Spleen (tissue), 11 donors: ENCODE measurements around the gene TAS2R10. TPM values are rescaled to one million over a fixed set of nuclear protein-coding genes. Genes with fewer than 3 reads are reported as not detected.

Source experiments
- DNase-seq: peaks from one replicate; pipeline ENCODE4 v3.0.0-alpha.2; 2020
- H3K27ac ChIP-seq, 8 donors: fragments of 200-600 bp; sonication (generic) in 7 of 8; 1 replicate in 4 of 8; 2 replicates in 4 of 8; pipeline versions ENCODE4 v1.5.0 to v1.8.0; 2016 to 2021; ENCODE audit warnings: inconsistent platforms in 4 of 8, mild to moderate bottlenecking in 4 of 8, moderate library complexity in 1 of 8
- H3K27me3 ChIP-seq, 7 donors: fragments of 200-600 bp; sonication (generic) in 6 of 7; replicated peaks in 1 of 7; 1 replicate in 4 of 7; 2 replicates in 3 of 7; pipeline versions ENCODE4 v1.5.0 to v1.8.0; 2016 to 2021; ENCODE audit warnings: inconsistent platforms in 3 of 7, mild to moderate bottlenecking in 1 of 7
- H3K36me3 ChIP-seq, 6 donors: fragments of 200-600 bp; sonication (generic) in 5 of 6; 1 replicate in 4 of 6; 2 replicates in 2 of 6; pipeline versions ENCODE4 v1.5.0 to v1.8.0; 2016 to 2021; ENCODE audit warnings: inconsistent platforms in 2 of 6
- H3K4me1 ChIP-seq, 6 donors: fragments of 200-600 bp; sonication (generic) in 5 of 6; 1 replicate in 3 of 6; 2 replicates in 3 of 6; pipeline versions ENCODE4 v1.5.0 to v1.8.0; 2016 to 2021; ENCODE audit warnings: inconsistent platforms in 3 of 6
- H3K4me3 ChIP-seq, 8 donors: fragments of 200-600 bp; sonication (generic) in 7 of 8; 1 replicate in 4 of 8; 2 replicates in 4 of 8; pipeline versions ENCODE4 v1.5.0 to v1.8.0; 2016 to 2021; ENCODE audit warnings: inconsistent platforms in 4 of 8, mild to moderate bottlenecking in 4 of 8, moderate library complexity in 2 of 8
- H3K9me3 ChIP-seq, 8 donors: fragments of 200-600 bp; sonication (generic) in 7 of 8; 1 replicate in 4 of 8; 2 replicates in 4 of 8; pipeline versions ENCODE4 v1.5.0 to v1.8.0; 2016 to 2021; ENCODE audit warnings: inconsistent platforms in 4 of 8
- CTCF ChIP-seq, 11 experiments: fragments of 200-600 bp in 7 of 11; fragments of 450-650 bp in 4 of 11; sonication (generic) in 4 of 11; IDR thresholded peaks in 8 of 11; conservative IDR thresholded peaks in 3 of 11; 1 replicate in 7 of 11; 2 replicates in 4 of 11; pipeline versions ENCODE4 v1.4.0 to v1.8.0; 2016 to 2021; ENCODE audit warnings: antibody characterized with exemption in 11 of 11, inconsistent platforms in 4 of 11, mild to moderate bottlenecking in 1 of 11
- POLR2A ChIP-seq, 3 donors: fragments of 450-650 bp; IDR thresholded peaks; one replicate each; pipeline ENCODE4 v1.5.1; 2017; ENCODE audit warnings: antibody characterized with exemption in 3 of 3, mild to moderate bottlenecking in 1 of 3
- POLR2AphosphoS5 ChIP-seq, 3 donors: sonication (generic); formaldehyde crosslinking; IDR thresholded peaks; one replicate each; pipeline ENCODE4 v1.5.1; 2017; ENCODE audit warnings: antibody characterized with exemption in 3 of 3
- WGBS, 5 donors: extraction: QIAGEN DNeasy Blood & Tissue Kit in 3 of 5; methylation state at CpG; one replicate each; pipeline versions ENCODE4 v1.1.5 to v1.1.7; 2013 to 2018; 5-methylcytosine and 5-hydroxymethylcytosine counted together
- intact Hi-C: fragments of 100-400 bp; cut with DNase I; formaldehyde crosslinking; loops from one replicate; pipeline ENCODE4 v1.15.0; 2023; ENCODE audit warnings: low total_unique reads
- polyA plus RNA-seq, 3 donors: library from polyadenylated mRNA; stranded (reverse); fragments of 200-250 nt; gene quantifications; one replicate each; pipeline ENCODE4 v1.2.1, GENCODE V29; 2013
- small RNA-seq, 4 donors: library from RNA; depleted of rRNA; stranded (forward); fragments of <200 nt; gene quantifications; one replicate each; pipeline ENCODE3, GENCODE V24; 2016
- total RNA-seq, 7 donors: library from RNA; depleted of rRNA in 3 of 7; stranded (reverse); fragments of >200 nt in 3 of 7; fragmentation: NEBNext Ultra II Directional in 4 of 7; extraction: Animal tissue kit (Norgen Biotek cat#: 25700) in 4 of 7; gene quantifications; one replicate each; pipeline versions ENCODE4 v1.1.0 to v1.2.1, GENCODE V29; 2016 to 2021
- donor health status: healthy with polysubstance abuse.
- donor health status: DM: no; HTN: no; CAD: no; lungs with moderate emphysema.
- donor health status: DM: no; HTN: no; CAD: no.
- donor health status: Bipolar disorder and iron deficiency.
- donor health status: healthy.
- donor health status: DM: no; HTN: no; CAD: no.
- donor health status: DM: yes; HTN: yes; CAD: no.

Gene TAS2R10
- total and polyA plus RNA-seq, 10 donors = 0.11 to 3.9 (median 1.5) TPM; not detected in 1

- H3K27me3 ChIP-seq = no peaks in the 10 kb centered on the region
- no peaks in the 10 kb centered on the region for H3K9me3 ChIP-seq
- no peak overlapping the region for H3K27ac ChIP-seq
- no peak for DNase-seq
- no peaks in the 10 kb centered on the region for H3K4me1 ChIP-seq
- H3K36me3 ChIP-seq = no peaks in the 10 kb centered on the region
- TF ChIP-seq POLR2AphosphoS5 (IDR thresholded peaks at IDR 0.05) (no peak), CTCF (IDR thresholded peaks at IDR 0.05 in 8 of 11, conservative IDR thresholded peaks at IDR 0.05 in 3 of 11) (no peak), POLR2A (IDR thresholded peaks at IDR 0.05) (no peak)
- no peak overlapping the region for H3K4me3 ChIP-seq
- WGBS, 5 donors = 75 to 86% (median 83%) methylated on average over 5 of the region's 5 CpGs
- intact Hi-C loops = no loop called here
Observed at GRCh38 chr12:10783252-10783651, 42.9 kb downstream of the TAS2R10 start.

- H3K4me1 ChIP-seq = no peaks in the 10 kb centered on the region
- WGBS, 5 donors = 79 to 94% (median 89%) methylated on average over 2 of the region's 2 CpGs
- H3K36me3 ChIP-seq = no peaks in the 10 kb centered on the region
- TF ChIP-seq CTCF (IDR thresholded peaks at IDR 0.05 in 8 of 11, conservative IDR thresholded peaks at IDR 0.05 in 3 of 11) (no peak), POLR2A (IDR thresholded peaks at IDR 0.05) (no peak), POLR2AphosphoS5 (IDR thresholded peaks at IDR 0.05) (no peak)
- H3K27ac ChIP-seq = no peak overlapping the region
- no peak overlapping the region for H3K4me3 ChIP-seq
- no peaks in the 10 kb centered on the region for H3K9me3 ChIP-seq
- intact Hi-C loops = no loop called here
- peaks cover 0 to 5% (median 0%) of the 10 kb centered on the region in 7 donors for H3K27me3 ChIP-seq
- DNase-seq = no peak
Observed at GRCh38 chr12:10779103-10779502, 47.1 kb downstream of the TAS2R10 start.

Small RNA genes lying within 50 kb of the gene (small RNA-seq; reads per million reads assigned to genes)
- gene PRR4 = 0 reads per million in 4 donors

Other genes starting within 250 kb of the TAS2R10 start
- gene MAGOHB, start 212.7 kb downstream of the TAS2R10 start, total RNA-seq = 10 to 100 TPM; 12.6 to 24.7 (median 19.5) TPM
- gene MAGOHB, start 212.7 kb downstream of the TAS2R10 start, polyA plus RNA-seq = 10 to 100 TPM; 16.7 to 27.1 (median 22.7) TPM
- 1 to 10 TPM in 4 of 7 donors, under 1 TPM in 3; 0.49 to 2.4 (median 1.2) TPM for gene STYK1, start 152.3 kb downstream of the TAS2R10 start, total RNA-seq
- gene STYK1, start 152.3 kb downstream of the TAS2R10 start, polyA plus RNA-seq = under 1 TPM; 0.17 to 0.26 (median 0.26) TPM
- gene YBX3, start 103.0 kb downstream of the TAS2R10 start, total RNA-seq = 100 to 1,000 TPM; 166 to 250 (median 180) TPM
- 100 to 1,000 TPM in 1 of 3 donors, 10 to 100 TPM in 2; 87.0 to 155 (median 90.7) TPM for gene YBX3, start 103.0 kb downstream of the TAS2R10 start, polyA plus RNA-seq
- not detected for gene TAS2R7, start 23.7 kb downstream of the TAS2R10 start, total RNA-seq
- gene TAS2R7, start 23.7 kb downstream of the TAS2R10 start, polyA plus RNA-seq = not detected
- gene TAS2R8, start 19.1 kb downstream of the TAS2R10 start, total RNA-seq = not detected
- under 1 TPM in 1 of 3 donors, not detected in 2; 0.06 TPM for gene TAS2R8, start 19.1 kb downstream of the TAS2R10 start, polyA plus RNA-seq
- 1 to 10 TPM in 1 of 7 donors, under 1 TPM in 1, not detected in 5; 0.72 to 2.1 TPM for gene TAS2R9, start 16.2 kb downstream of the TAS2R10 start, total RNA-seq
- gene TAS2R9, start 16.2 kb downstream of the TAS2R10 start, polyA plus RNA-seq = not detected
- 10 to 100 TPM in 1 of 7 donors, 1 to 10 TPM in 6; 1.2 to 12.0 (median 3.9) TPM for gene PRR4, start 23.1 kb upstream of the TAS2R10 start, total RNA-seq
- 1 to 10 TPM; 3.0 to 4.7 (median 3.6) TPM for gene PRR4, start 23.1 kb upstream of the TAS2R10 start, polyA plus RNA-seq
- gene PRH1, start 57.9 kb upstream of the TAS2R10 start, total RNA-seq = 10 to 100 TPM; 16.9 to 63.1 (median 37.0) TPM
- gene PRH1, start 57.9 kb upstream of the TAS2R10 start, polyA plus RNA-seq = 1 to 10 TPM; 1.5 to 3.7 (median 2.7) TPM
- gene TAS2R13, start 83.2 kb upstream of the TAS2R10 start, total RNA-seq = 1 to 10 TPM; 2.1 to 8.7 (median 4.3) TPM
- under 1 TPM in 1 of 3 donors, not detected in 2; 0.06 TPM for gene TAS2R13, start 83.2 kb upstream of the TAS2R10 start, polyA plus RNA-seq
- gene PRH2, start 102.9 kb upstream of the TAS2R10 start, total RNA-seq = not detected
- under 1 TPM in 2 of 3 donors, not detected in 1; 0.14 to 0.32 TPM for gene PRH2, start 102.9 kb upstream of the TAS2R10 start, polyA plus RNA-seq
- 10 to 100 TPM in 1 of 7 donors, 1 to 10 TPM in 6; 2.5 to 10.3 (median 5.9) TPM for gene TAS2R14, start 112.9 kb upstream of the TAS2R10 start, total RNA-seq
- 1 to 10 TPM; 1.6 to 2.5 (median 1.6) TPM for gene TAS2R14, start 112.9 kb upstream of the TAS2R10 start, polyA plus RNA-seq
- 1 to 10 TPM; 2.2 to 7.1 (median 4.4) TPM for gene TAS2R50, start 160.6 kb upstream of the TAS2R10 start, total RNA-seq
- gene TAS2R50, start 160.6 kb upstream of the TAS2R10 start, polyA plus RNA-seq = under 1 TPM in 1 of 3 donors, not detected in 2; 0.10 TPM
- 1 to 10 TPM; 2.1 to 9.8 (median 5.8) TPM for gene TAS2R20, start 171.9 kb upstream of the TAS2R10 start, total RNA-seq
- under 1 TPM; 0.24 to 0.32 (median 0.27) TPM for gene TAS2R20, start 171.9 kb upstream of the TAS2R10 start, polyA plus RNA-seq
- 10 to 100 TPM in 2 of 7 donors, 1 to 10 TPM in 5; 4.1 to 13.8 (median 9.1) TPM for gene TAS2R19, start 196.3 kb upstream of the TAS2R10 start, total RNA-seq
- under 1 TPM in 2 of 3 donors, not detected in 1; 0.38 to 0.53 TPM for gene TAS2R19, start 196.3 kb upstream of the TAS2R10 start, polyA plus RNA-seq
- 10 to 100 TPM in 3 of 7 donors, 1 to 10 TPM in 4; 3.7 to 14.1 (median 8.1) TPM for gene TAS2R31, start 205.0 kb upstream of the TAS2R10 start, total RNA-seq
- under 1 TPM in 2 of 3 donors, not detected in 1; 0.21 to 0.35 TPM for gene TAS2R31, start 205.0 kb upstream of the TAS2R10 start, polyA plus RNA-seq
- 1 to 10 TPM; 2.9 to 8.8 (median 4.9) TPM for gene TAS2R46, start 235.9 kb upstream of the TAS2R10 start, total RNA-seq
- gene TAS2R46, start 235.9 kb upstream of the TAS2R10 start, polyA plus RNA-seq = not detected